Fibroblast of lung (primary cell): ENCODE measurements around the gene LCORL.

ENCODE experiments used
- CTCF ChIP-seq, 2 donors: IDR thresholded peaks in 1 of 2; conservative IDR thresholded peaks in 1 of 2; 1 replicate in 1 of 2; 2 replicates in 1 of 2; pipeline ENCODE4 v1.5.1; 2011 to 2012; ENCODE audit warnings: low read length in 2 of 2, control low read depth in 1 of 2, inconsistent platforms in 1 of 2, low read depth in 1 of 2, mild to moderate bottlenecking in 1 of 2
- EZH2 ChIP-seq: IDR thresholded peaks from 2 replicates; pipeline ENCODE4 v1.5.1; 2012; ENCODE audit warnings: low read length, control low read depth, mild to moderate bottlenecking; ENCODE audit errors: missing control alignments

- TF ChIP-seq CTCF (conservative IDR thresholded peaks at IDR 0.05 in 1 of 2, IDR thresholded peaks at IDR 0.05 in 1 of 2; ENCODE audit: low read depth in 1 of 2, low read length in 2 of 2) = no peak
- no peak for TF ChIP-seq EZH2
Measured at GRCh38 chr4:18057821-18058533, 36.4 kb upstream of the LCORL start.
